ENCODE measurements around the gene AMER2.
"Not testable (repeated sequence)": the region's sequence is repeated elsewhere in the genome, so short reads cannot be mapped to it uniquely, and the experiment has no call there.

Gene AMER2

GRCh38 chr13:25180775-25181537 lies 8.9 kb upstream of the AMER2 start:
- no peak for DNase-seq

- no peak for DNase-seq
These were observed 8.0 kb upstream of the AMER2 start for GRCh38 chr13:25179832-25180774.

GRCh38 chr13:25179011-25179410 lies 6.9 kb upstream of the AMER2 start:
- no peak for DNase-seq

- no peak for DNase-seq
These were observed 6.0 kb upstream of the AMER2 start for GRCh38 chr13:25178070-25178469.

- DNase-seq, result no peak
These were observed 5.5 kb upstream of the AMER2 start for GRCh38 chr13:25177636-25178035.

GRCh38 chr13:25177012-25177411 lies 4.9 kb upstream of the AMER2 start:
- DNase-seq, result no peak

- no peak for DNase-seq
These were observed 3.3 kb upstream of the AMER2 start for GRCh38 chr13:25175431-25175830.

GRCh38 chr13:25175026-25175425 lies 2.9 kb upstream of the AMER2 start:
- no peak for DNase-seq

GRCh38 chr13:25174304-25174703 lies 2.2 kb upstream of the AMER2 start:
- no peak for DNase-seq

GRCh38 chr13:25172303-25172630 lies 179 bp upstream of the AMER2 start:
- no peak for DNase-seq

GRCh38 chr13:25171170-25171516 lies 945 bp downstream of the AMER2 start:
- no peak for DNase-seq

- DNase-seq, result no peak
These were observed 1.5 kb downstream of the AMER2 start for GRCh38 chr13:25170554-25171111.

GRCh38 chr13:25169951-25170553 lies 2.0 kb downstream of the AMER2 start:
- no peak for DNase-seq

GRCh38 chr13:25169356-25169755 lies 2.7 kb downstream of the AMER2 start:
- DNase-seq, result no peak

GRCh38 chr13:25168790-25169189 lies 3.3 kb downstream of the AMER2 start:
- no peak for DNase-seq

GRCh38 chr13:25167382-25168174 lies 4.5 kb downstream of the AMER2 start:
- DNase-seq, result no peak

- no peak for DNase-seq
These were observed 5.8 kb downstream of the AMER2 start for GRCh38 chr13:25166306-25166705.

GRCh38 chr13:25165663-25166062 lies 6.4 kb downstream of the AMER2 start:
- no peak for DNase-seq

GRCh38 chr13:25165163-25165562 lies 6.9 kb downstream of the AMER2 start:
- DNase-seq, result not testable (repeated sequence)

- DNase-seq, result no peak
These were observed 14.4 kb downstream of the AMER2 start for GRCh38 chr13:25157681-25158080.

- no peak for DNase-seq
These were observed 18.4 kb downstream of the AMER2 start for GRCh38 chr13:25153736-25154135.

GRCh38 chr13:25151626-25152195 lies 20.4 kb downstream of the AMER2 start:
- DNase-seq, result no peak

All from NCI-H1436 treated with DMSO at 0.1 percent for 48 hours (cell line).